GM12878 (cell line): ENCODE measurements around the gene CIRBP. TPM values are rescaled to one million over a fixed set of nuclear protein-coding genes. Genes with fewer than 3 reads are reported as not detected.

Source experiments
- BCLAF1 ChIP-seq: fragments of 450-650 bp; IDR thresholded peaks from 2 replicates; pipeline ENCODE4 v1.6.1; 2017; ENCODE audit warnings: antibody characterized with exemption, mild to moderate bottlenecking, moderate library complexity
- ELK1 ChIP-seq: IDR thresholded peaks from 2 replicates; pipeline ENCODE4 v1.6.1; 2012; ENCODE audit warnings: low read depth, low read length, improper control_type of control experiment
- ETV6 ChIP-seq, 2 experiments: fragments of 450-650 bp in 1 of 2; IDR thresholded peaks in 1 of 2; conservative IDR thresholded peaks in 1 of 2; 2 replicates each; pipeline ENCODE4 v1.6.1; 2014; ENCODE audit warnings: antibody characterized with exemption in 1 of 2, borderline replicate concordance in 1 of 2, low read depth in 1 of 2, mild to moderate bottlenecking in 1 of 2, moderate library complexity in 1 of 2
- JUNB ChIP-seq: IDR thresholded peaks from 2 replicates; pipeline ENCODE4 v1.6.1; 2016; ENCODE audit warnings: antibody characterized with exemption, mild to moderate bottlenecking
- RB1 ChIP-seq: fragments of 450-650 bp; formaldehyde crosslinking; IDR thresholded peaks from 2 replicates; pipeline ENCODE4 v1.6.1; 2017; ENCODE audit warnings: mild to moderate bottlenecking, borderline replicate concordance
- TAF1 ChIP-seq: IDR thresholded peaks from 2 replicates; pipeline ENCODE4 v1.6.1; 2011; ENCODE audit warnings: mild to moderate bottlenecking, low read depth, low read length, borderline replicate concordance
- TBL1XR1 ChIP-seq: IDR thresholded peaks from 2 replicates; pipeline ENCODE4 v1.6.1; 2012; ENCODE audit warnings: low read depth, low read length, improper control_type of control experiment
- ZSCAN29 ChIP-seq: fragments of 450-650 bp; IDR thresholded peaks from 2 replicates; pipeline ENCODE4 v1.6.1; 2017; ENCODE audit warnings: mild to moderate bottlenecking, moderate library complexity
- polyA plus RNA-seq, 11 experiments: library from polyadenylated mRNA; depleted of rRNA in 4 of 11; unstranded in 6 of 11; stranded (reverse) in 5 of 11; fragments of >200 nt; fragmentation: Nextera tagmentation in 4 of 11; fragmentation: Illumina TruSeq in 1 of 11; extraction: Ambion mirVana in 4 of 11; extraction: Trizol in 1 of 11; gene quantifications; 1 replicate in 1 of 11; 2 replicates in 10 of 11; pipeline versions ENCODE4 v1.2.1 to v1.2.3, GENCODE V29; 2011 to 2016; ENCODE audit warnings: inconsistent platforms in 2 of 11, missing spikeins in 2 of 11, low read depth in 1 of 11
- total RNA-seq, 4 experiments: library from RNA; depleted of rRNA in 3 of 4; stranded (reverse); fragments of >200 nt in 3 of 4; fragmentation: Illumina TruSeq in 1 of 4; extraction: Trizol in 1 of 4; gene quantifications; 2 replicates each; pipeline versions ENCODE4 v1.2.1 to v1.2.3, GENCODE V29; 2013 to 2021

The CIRBP gene
- total and polyA plus RNA-seq, 10 of the 15 experiments (the other 5 are each of a cell fraction or from before 2014, with no cell fraction given) = 27.6 to 335 (median 229) TPM

GRCh38 chr19:1269478-1270212, 513 bp downstream of the CIRBP start (continued):
- TF ChIP-seq ELK1 = no peak
- no peak for TF ChIP-seq TBL1XR1
- TF ChIP-seq ZSCAN29 = peak; percentile 28; the same call in 1 of the 2 replicates
- no peak for TF ChIP-seq ETV6 (conservative IDR thresholded peaks at IDR 0.05 in 1 of 2, IDR thresholded peaks at IDR 0.05 in 1 of 2; ENCODE audit: borderline replicate concordance in 1 of 2, low read depth in 1 of 2)
- TF ChIP-seq RB1 = peak; percentile 94; the same call in 1 of the 2 replicates
- no peak; the same call in 1 of the 2 replicates for TF ChIP-seq TAF1
- TF ChIP-seq JUNB = no peak
- TF ChIP-seq BCLAF1 = peak; percentile 65; the same call in 1 of the 2 replicates
- TF ChIP-seq, all 136 proteins: peak for 44
